AG08395 (cell line): ENCODE measurements around the gene AZU1.

Experiments used
- DNase-seq: peaks from one replicate; pipeline ENCODE4 v3.0.0; 2012; ENCODE audit warnings: mixed read lengths, low spot score

Gene AZU1

GRCh38 chr19:797528-798414, 29.9 kb upstream of the AZU1 start:
- DNase-seq = peak; percentile 98

GRCh38 chr19:798415-799075, 29.1 kb upstream of the AZU1 start:
- no peak for DNase-seq

GRCh38 chr19:799076-799881, 28.4 kb upstream of the AZU1 start:
- DNase-seq = no peak

- peak; percentile 21 for DNase-seq
Observed at GRCh38 chr19:800360-801029, 27.1 kb upstream of the AZU1 start.

GRCh38 chr19:801030-801860, 26.4 kb upstream of the AZU1 start:
- peak; percentile 54 for DNase-seq

GRCh38 chr19:801861-802497, 25.7 kb upstream of the AZU1 start:
- no peak for DNase-seq

- DNase-seq = no peak
Observed at GRCh38 chr19:802498-803098, 25.0 kb upstream of the AZU1 start.

GRCh38 chr19:803099-803561, 24.5 kb upstream of the AZU1 start:
- no peak for DNase-seq

GRCh38 chr19:803686-804418, 23.8 kb upstream of the AZU1 start:
- DNase-seq = no peak

GRCh38 chr19:804419-805165, 23.0 kb upstream of the AZU1 start:
- no peak for DNase-seq

- DNase-seq = no peak
Observed at GRCh38 chr19:805166-805551, 22.5 kb upstream of the AZU1 start.

- DNase-seq = no peak
Observed at GRCh38 chr19:805600-806550, 21.8 kb upstream of the AZU1 start.

- no peak for DNase-seq
Observed at GRCh38 chr19:806815-807421, 20.7 kb upstream of the AZU1 start.

GRCh38 chr19:807627-808422, 19.8 kb upstream of the AZU1 start:
- no peak for DNase-seq

- DNase-seq = no peak
Observed at GRCh38 chr19:808423-808775, 19.2 kb upstream of the AZU1 start.
